ENCODE data around the gene SPRR3. TPM values are rescaled to one million over a fixed set of nuclear protein-coding genes. Genes with fewer than 3 reads are reported as not detected.

Gene SPRR3
- total RNA-seq, 2 donors from 2014 or later, result not detected

GRCh38 chr1:153032073-153032472 is 30.5 kb downstream of the SPRR3 start:
- Histone ChIP-seq H3K27me3 (no peaks in the 10 kb centered on the region), H3K4me1 (no peaks in the 10 kb centered on the region), H3K9me3 (no peaks in the 10 kb centered on the region), H3K9ac (ENCODE audit: low read depth in 2 of 2, low read length in 2 of 2) (no peak overlapping the region), H3K27ac (no peak overlapping the region), H3K36me3 (no peaks in the 10 kb centered on the region), H3K4me3 (no peak overlapping the region)
- TF ChIP-seq CTCF (IDR thresholded peaks at IDR 0.05), result no peak
- no peak for DNase-seq
- intact Hi-C loops (cut with DNase I), result no loop called here

GRCh38 chr1:153032677-153033308 is 31.2 kb downstream of the SPRR3 start:
- Histone ChIP-seq H3K9ac (ENCODE audit: low read depth in 2 of 2, low read length in 2 of 2) (no peak overlapping the region), H3K4me3 (no peak overlapping the region), H3K9me3 (no peaks in the 10 kb centered on the region), H3K36me3 (no peaks in the 10 kb centered on the region), H3K27me3 (no peaks in the 10 kb centered on the region), H3K27ac (no peak overlapping the region), H3K4me1 (no peaks in the 10 kb centered on the region)
- intact Hi-C loops (cut with DNase I), result no loop called here
- no peak for TF ChIP-seq CTCF (IDR thresholded peaks at IDR 0.05)
- DNase-seq, result no peak

GRCh38 chr1:153035211-153035610 is 33.7 kb downstream of the SPRR3 start:
- Histone ChIP-seq H3K27ac (no peak overlapping the region), H3K27me3 (no peaks in the 10 kb centered on the region), H3K9me3 (no peaks in the 10 kb centered on the region), H3K4me1 (no peaks in the 10 kb centered on the region), H3K4me3 (no peak overlapping the region), H3K9ac (ENCODE audit: low read depth in 2 of 2, low read length in 2 of 2) (no peak overlapping the region), H3K36me3 (no peaks in the 10 kb centered on the region)
- DNase-seq, result no peak
- no peak for TF ChIP-seq CTCF (IDR thresholded peaks at IDR 0.05)
- intact Hi-C loops (cut with DNase I), result no loop called here

- Histone ChIP-seq H3K27ac (no peak within 1 kb of the TSS), H3K9me3 (no peaks in the 10 kb centered on the region), H3K9ac (ENCODE audit: low read depth in 2 of 2, low read length in 2 of 2) (no peak within 1 kb of the TSS), H3K27me3 (no peaks in the 10 kb centered on the region), H3K4me3 (no peak within 1 kb of the TSS), H3K36me3 (no peaks in the 10 kb centered on the region), H3K4me1 (no peaks in the 10 kb centered on the region)
- TF ChIP-seq CTCF (IDR thresholded peaks at IDR 0.05), result no peak
- intact Hi-C loops (cut with DNase I), result no loop called here
- no peak for DNase-seq
Measured at GRCh38 chr1:153040950-153041631, 39.5 kb downstream of the SPRR3 start, which contains the start of gene SPRR2D. Gene SPRR2D, minus strand, starts transcription at chr1:153041120. Its CDS starts 774 bp downstream, at chr1:153040346.

- H3K4me1 ChIP-seq, result no peaks in the 10 kb centered on the region
- H3K36me3 ChIP-seq, result no peaks in the 10 kb centered on the region
- TF ChIP-seq CTCF (IDR thresholded peaks at IDR 0.05), result no peak
- no peak overlapping the region for H3K27ac ChIP-seq
- no peak overlapping the region for H3K4me3 ChIP-seq
- H3K9me3 ChIP-seq, result no peaks in the 10 kb centered on the region
- H3K27me3 ChIP-seq, result no peaks in the 10 kb centered on the region
- intact Hi-C loops (cut with DNase I), result no loop called here
- H3K9ac ChIP-seq (ENCODE audit: low read depth in 2 of 2, low read length in 2 of 2), result no peak overlapping the region
- DNase-seq, result no peak
Measured at GRCh38 chr1:153049211-153049610, 47.7 kb downstream of the SPRR3 start.

Other genes starting within 250 kb of the SPRR3 start
- not detected for gene KPRP, start 243.7 kb upstream of the SPRR3 start, total RNA-seq
- not detected for gene LCE1F, start 226.6 kb upstream of the SPRR3 start, total RNA-seq
- not detected for gene LCE1E, start 215.5 kb upstream of the SPRR3 start, total RNA-seq
- gene LCE1D, start 205.0 kb upstream of the SPRR3 start, total RNA-seq, result not detected
- not detected for gene LCE1C, start 195.1 kb upstream of the SPRR3 start, total RNA-seq
- not detected for gene LCE1B, start 189.8 kb upstream of the SPRR3 start, total RNA-seq
- not detected for gene LCE1A, start 174.3 kb upstream of the SPRR3 start, total RNA-seq
- gene LCE6A, start 158.9 kb upstream of the SPRR3 start, total RNA-seq, result not detected
- gene LCE7A, start 141.8 kb upstream of the SPRR3 start, total RNA-seq, result not detected
- not detected for gene SMCP, start 123.4 kb upstream of the SPRR3 start, total RNA-seq
- gene IVL, start 93.2 kb upstream of the SPRR3 start, total RNA-seq, result not detected
- not detected for gene SPRR5, start 54.5 kb upstream of the SPRR3 start, total RNA-seq
- gene SPRR4, start 31.1 kb upstream of the SPRR3 start, total RNA-seq, result not detected
- not detected for gene SPRR1A, start 17.7 kb upstream of the SPRR3 start, total RNA-seq
- gene SPRR1B, start 29.5 kb downstream of the SPRR3 start, total RNA-seq, result not detected
- gene SPRR2D, start 39.4 kb downstream of the SPRR3 start, total RNA-seq, result not detected
- not detected for gene SPRR2A, start 55.8 kb downstream of the SPRR3 start, total RNA-seq
- gene SPRR2B, start 69.9 kb downstream of the SPRR3 start, total RNA-seq, result not detected
- gene SPRR2E, start 92.8 kb downstream of the SPRR3 start, total RNA-seq, result not detected
- not detected for gene SPRR2F, start 111.8 kb downstream of the SPRR3 start, total RNA-seq
- gene SPRR2G, start 149.1 kb downstream of the SPRR3 start, total RNA-seq, result not detected
- not detected for gene LELP1, start 201.7 kb downstream of the SPRR3 start, total RNA-seq
- not detected for gene PRR9, start 215.8 kb downstream of the SPRR3 start, total RNA-seq

Measured in colonic mucosa (tissue), 4 donors.